Measurements from ENCODE around the gene ANGPTL2.
"Not testable (repeated sequence)": the region's sequence is repeated elsewhere in the genome, so short reads cannot be mapped to it uniquely, and the experiment has no call there.

The ANGPTL2 gene

GRCh38 chr9:127154003-127154389 is 31.6 kb upstream of the ANGPTL2 start:
- no peak for TF ChIP-seq CTCF (IDR thresholded peaks at IDR 0.05; ENCODE audit: extremely low read depth, missing control alignments)
- no peak for DNase-seq (ENCODE audit: low spot score)

GRCh38 chr9:127153501-127153900 is 31.1 kb upstream of the ANGPTL2 start:
- no peak for DNase-seq (ENCODE audit: low spot score)
- TF ChIP-seq CTCF (IDR thresholded peaks at IDR 0.05; ENCODE audit: extremely low read depth, missing control alignments): no peak

DNA sequence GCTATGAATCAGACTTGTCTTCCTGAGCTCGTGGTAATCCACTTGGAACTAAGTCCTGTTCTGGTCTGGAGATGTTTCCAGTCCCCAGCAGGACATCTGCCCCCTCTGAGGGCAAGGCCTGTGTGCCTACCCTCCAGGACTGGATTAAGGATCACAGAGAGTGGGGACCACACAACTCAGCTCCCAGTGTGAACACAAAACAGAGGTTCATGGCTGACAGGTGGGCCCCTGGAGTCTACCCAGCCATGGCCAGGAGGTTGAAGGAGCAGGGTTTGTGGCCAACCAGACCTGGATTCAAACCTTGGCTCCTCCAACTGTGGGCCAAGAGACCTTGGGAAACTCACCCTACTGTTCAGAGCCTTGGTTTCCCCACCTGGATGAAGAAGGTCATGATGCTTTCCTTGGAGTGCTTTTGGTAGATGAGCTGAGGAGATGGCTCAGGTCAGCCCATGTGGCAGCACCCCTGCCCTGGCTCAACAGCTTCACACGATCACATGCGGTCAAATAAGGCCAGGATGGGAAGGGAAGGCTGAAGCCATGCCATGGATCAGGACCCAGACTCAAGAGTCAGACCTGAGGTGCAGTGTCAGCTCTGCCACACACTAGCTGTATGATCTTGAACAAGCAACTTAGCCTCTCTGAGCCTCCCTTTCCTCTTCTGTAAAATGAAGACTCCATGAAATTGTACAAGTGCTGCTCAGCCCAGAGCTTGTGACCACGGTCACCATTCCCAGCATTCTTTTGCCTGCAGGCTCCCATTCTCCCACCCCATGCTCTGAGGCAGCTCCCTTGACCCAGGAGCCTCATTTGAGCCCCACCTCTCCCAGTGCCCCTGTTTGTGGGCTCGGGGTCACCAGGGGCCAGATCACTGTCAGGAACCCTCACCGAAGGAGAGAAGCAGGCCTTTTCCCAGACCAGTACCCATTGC is 27.3 kb upstream of the ANGPTL2 start:
- no peak for TF ChIP-seq CTCF (IDR thresholded peaks at IDR 0.05; ENCODE audit: extremely low read depth, missing control alignments)
- DNase-seq (ENCODE audit: low spot score): no peak

DNA sequence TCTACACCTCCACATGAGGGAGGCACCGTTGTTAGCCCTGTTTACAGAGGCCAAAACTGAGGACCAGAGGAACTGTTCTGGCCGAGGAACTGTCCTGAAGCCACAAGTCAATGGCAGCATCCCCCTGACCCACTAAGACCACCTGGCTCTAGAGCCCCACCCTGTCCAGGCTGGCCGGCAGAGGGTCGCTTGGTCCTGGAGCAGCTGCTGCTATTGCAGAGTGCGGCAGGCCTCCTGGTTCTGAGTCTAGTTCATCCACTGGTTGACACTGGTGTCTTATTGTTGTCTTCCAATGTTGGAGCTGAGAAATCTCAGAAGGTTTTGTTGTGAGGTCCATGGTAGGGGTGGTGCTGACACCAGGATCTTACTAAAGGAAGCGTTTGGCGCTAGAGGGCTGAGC is 26.6 kb upstream of the ANGPTL2 start:
- no peak for DNase-seq (ENCODE audit: low spot score)
- TF ChIP-seq CTCF (IDR thresholded peaks at IDR 0.05; ENCODE audit: extremely low read depth, missing control alignments): no peak

- no peak for DNase-seq (ENCODE audit: low spot score)
- TF ChIP-seq CTCF (IDR thresholded peaks at IDR 0.05; ENCODE audit: extremely low read depth, missing control alignments): no peak
Observed at GRCh38 chr9:127148014-127148413, 25.6 kb upstream of the ANGPTL2 start.

- TF ChIP-seq CTCF (IDR thresholded peaks at IDR 0.05; ENCODE audit: extremely low read depth, missing control alignments): no peak
- no peak for DNase-seq (ENCODE audit: low spot score)
Observed at GRCh38 chr9:127147251-127147650, 24.8 kb upstream of the ANGPTL2 start.

DNA sequence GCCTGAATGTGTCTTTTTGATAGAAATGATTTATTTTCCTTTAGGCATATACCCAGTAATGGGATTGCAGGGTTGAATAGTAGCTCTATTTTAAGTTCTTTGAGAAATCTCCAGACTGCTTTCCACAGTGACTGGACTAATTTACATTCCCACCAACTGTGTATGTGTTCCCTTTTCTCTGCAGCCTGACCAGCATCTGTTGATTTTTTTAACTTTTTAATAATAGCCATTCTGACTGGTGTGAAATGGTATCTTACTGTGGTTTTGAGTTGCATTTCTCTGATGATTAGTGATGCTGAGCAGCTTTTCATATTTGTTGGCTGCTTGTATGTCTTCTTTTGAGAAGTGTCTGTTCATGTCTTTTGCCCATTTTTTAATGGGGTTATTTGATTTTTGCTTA is 24.4 kb upstream of the ANGPTL2 start:
- not testable (repeated sequence) for DNase-seq (ENCODE audit: low spot score)
